ENCODE data around the gene SYTL3.

The SYTL3 gene

GRCh38 chr6:158680015-158680414 lies 30.2 kb downstream of the SYTL3 start:
- TF ChIP-seq, protein P1, sequence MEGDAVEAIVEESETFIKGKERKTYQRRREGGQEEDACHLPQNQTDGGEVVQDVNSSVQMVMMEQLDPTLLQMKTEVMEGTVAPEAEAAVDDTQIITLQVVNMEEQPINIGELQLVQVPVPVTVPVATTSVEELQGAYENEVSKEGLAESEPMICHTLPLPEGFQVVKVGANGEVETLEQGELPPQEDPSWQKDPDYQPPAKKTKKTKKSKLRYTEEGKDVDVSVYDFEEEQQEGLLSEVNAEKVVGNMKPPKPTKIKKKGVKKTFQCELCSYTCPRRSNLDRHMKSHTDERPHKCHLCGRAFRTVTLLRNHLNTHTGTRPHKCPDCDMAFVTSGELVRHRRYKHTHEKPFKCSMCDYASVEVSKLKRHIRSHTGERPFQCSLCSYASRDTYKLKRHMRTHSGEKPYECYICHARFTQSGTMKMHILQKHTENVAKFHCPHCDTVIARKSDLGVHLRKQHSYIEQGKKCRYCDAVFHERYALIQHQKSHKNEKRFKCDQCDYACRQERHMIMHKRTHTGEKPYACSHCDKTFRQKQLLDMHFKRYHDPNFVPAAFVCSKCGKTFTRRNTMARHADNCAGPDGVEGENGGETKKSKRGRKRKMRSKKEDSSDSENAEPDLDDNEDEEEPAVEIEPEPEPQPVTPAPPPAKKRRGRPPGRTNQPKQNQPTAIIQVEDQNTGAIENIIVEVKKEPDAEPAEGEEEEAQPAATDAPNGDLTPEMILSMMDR (conservative IDR thresholded peaks at IDR 0.05; ENCODE audit: low read length): no peak
- TF ChIP-seq EZH2phosphoT487 (IDR thresholded peaks at IDR 0.05; ENCODE audit: borderline replicate concordance): no peak
- no peak overlapping the region for H3K4me3 ChIP-seq (ENCODE audit: low read length, poor library complexity, severe bottlenecking)
- no peaks in the 10 kb centered on the region for H4K20me1 ChIP-seq (ENCODE audit: insufficient read depth, low read length, poor library complexity, severe bottlenecking)
- H3K36me3 ChIP-seq (ENCODE audit: insufficient read depth, low read length): no peaks in the 10 kb centered on the region
- H3K9me2 ChIP-seq (replicated peaks; ENCODE audit: low read depth, low read length): no peaks in the 10 kb centered on the region
- no peak overlapping the region for H3K4me2 ChIP-seq (ENCODE audit: low read depth, low read length, poor library complexity, severe bottlenecking)
- H3K27me3 ChIP-seq (ENCODE audit: insufficient read depth, low read length, poor library complexity, severe bottlenecking): peaks cover 3% of the 10 kb centered on the region
- no peaks in the 10 kb centered on the region for H3K4me1 ChIP-seq (ENCODE audit: insufficient read depth, low read length, poor library complexity, severe bottlenecking)
- H3K9ac ChIP-seq (ENCODE audit: low read depth, low read length, poor library complexity, severe bottlenecking): no peak overlapping the region
- H3K79me2 ChIP-seq (ENCODE audit: insufficient read depth, low read length): no peaks in the 10 kb centered on the region
- no peaks in the 10 kb centered on the region for H3F3A ChIP-seq (ENCODE audit: low read depth)
- H2AFZ ChIP-seq (ENCODE audit: low read length): no peak overlapping the region
- H3K9me3 ChIP-seq (ENCODE audit: insufficient read depth, low read depth, low read length): no peaks in the 10 kb centered on the region

GRCh38 chr6:158680481-158680880 lies 30.6 kb downstream of the SYTL3 start:
- no peak for TF ChIP-seq EZH2phosphoT487 (IDR thresholded peaks at IDR 0.05; ENCODE audit: borderline replicate concordance)
- TF ChIP-seq, protein P1 (conservative IDR thresholded peaks at IDR 0.05; ENCODE audit: low read length): no peak
- no peaks in the 10 kb centered on the region for H3K9me3 ChIP-seq (ENCODE audit: insufficient read depth, low read depth, low read length)
- H3K4me3 ChIP-seq (ENCODE audit: low read length, poor library complexity, severe bottlenecking): no peak overlapping the region
- H3K9ac ChIP-seq (ENCODE audit: low read depth, low read length, poor library complexity, severe bottlenecking): no peak overlapping the region
- H3K9me2 ChIP-seq (replicated peaks; ENCODE audit: low read depth, low read length): no peaks in the 10 kb centered on the region
- H3K4me1 ChIP-seq (ENCODE audit: insufficient read depth, low read length, poor library complexity, severe bottlenecking): no peaks in the 10 kb centered on the region
- H2AFZ ChIP-seq (ENCODE audit: low read length): no peak overlapping the region
- no peaks in the 10 kb centered on the region for H3K79me2 ChIP-seq (ENCODE audit: insufficient read depth, low read length)
- H4K20me1 ChIP-seq (ENCODE audit: insufficient read depth, low read length, poor library complexity, severe bottlenecking): no peaks in the 10 kb centered on the region
- no peaks in the 10 kb centered on the region for H3K36me3 ChIP-seq (ENCODE audit: insufficient read depth, low read length)
- H3K4me2 ChIP-seq (ENCODE audit: low read depth, low read length, poor library complexity, severe bottlenecking): no peak overlapping the region
- H3F3A ChIP-seq (ENCODE audit: low read depth): no peaks in the 10 kb centered on the region
- peaks cover 3% of the 10 kb centered on the region for H3K27me3 ChIP-seq (ENCODE audit: insufficient read depth, low read length, poor library complexity, severe bottlenecking)

- Histone ChIP-seq H3K27me3 (ENCODE audit: insufficient read depth, low read length, poor library complexity, severe bottlenecking) (peaks cover 3% of the 10 kb centered on the region), H3K4me3 (ENCODE audit: low read length, poor library complexity, severe bottlenecking) (no peak overlapping the region), H3K9ac (ENCODE audit: low read depth, low read length, poor library complexity, severe bottlenecking) (no peak overlapping the region), H3K4me2 (ENCODE audit: low read depth, low read length, poor library complexity, severe bottlenecking) (no peak overlapping the region), H3F3A (ENCODE audit: low read depth) (no peaks in the 10 kb centered on the region), H4K20me1 (ENCODE audit: insufficient read depth, low read length, poor library complexity, severe bottlenecking) (no peaks in the 10 kb centered on the region), H3K79me2 (ENCODE audit: insufficient read depth, low read length) (no peaks in the 10 kb centered on the region), H3K9me2 (replicated peaks; ENCODE audit: low read depth, low read length) (no peaks in the 10 kb centered on the region), H3K36me3 (ENCODE audit: insufficient read depth, low read length) (no peaks in the 10 kb centered on the region), H3K4me1 (ENCODE audit: insufficient read depth, low read length, poor library complexity, severe bottlenecking) (peaks cover 20% of the 10 kb centered on the region), H3K9me3 (ENCODE audit: insufficient read depth, low read depth, low read length) (no peaks in the 10 kb centered on the region), H2AFZ (ENCODE audit: low read length) (no peak overlapping the region)
- TF ChIP-seq, protein P1 (conservative IDR thresholded peaks at IDR 0.05; ENCODE audit: low read length): no peak
- no peak for TF ChIP-seq EZH2phosphoT487 (IDR thresholded peaks at IDR 0.05; ENCODE audit: borderline replicate concordance)
Measured at GRCh38 chr6:158684311-158684710, 34.5 kb downstream of the SYTL3 start.
